ENCODE measurements around the gene CARD11.

CARD11 gene

GRCh38 chr7:3043544-3044371, at the start of gene CARD11:
TSS of gene CARD11 (minus strand) at chr7:3043867. CDS start at chr7:2958506, 85,361 bp downstream.
- peak; percentile 66 for DNase-seq

GRCh38 chr7:3092468-3092867, 48.8 kb upstream of the CARD11 start:
- peak; percentile 86 for DNase-seq

- DNase-seq, result no peak
Observed at GRCh38 chr7:3091631-3092030, 48.0 kb upstream of the CARD11 start.

GRCh38 chr7:3089493-3089892, 45.8 kb upstream of the CARD11 start:
- DNase-seq, result no peak

GRCh38 chr7:3087243-3087755, 43.6 kb upstream of the CARD11 start:
- no peak for DNase-seq

- DNase-seq, result no peak
Observed at GRCh38 chr7:3083350-3083749, 39.7 kb upstream of the CARD11 start.

- DNase-seq, result no peak
Observed at GRCh38 chr7:3082831-3083230, 39.2 kb upstream of the CARD11 start.

- no peak for DNase-seq
Observed at GRCh38 chr7:3082386-3082785, 38.7 kb upstream of the CARD11 start.

GRCh38 chr7:3080106-3080505, 36.4 kb upstream of the CARD11 start:
- DNase-seq, result no peak

GRCh38 chr7:3078514-3078913, 34.8 kb upstream of the CARD11 start:
- no peak for DNase-seq

GRCh38 chr7:3076700-3077099, 33.0 kb upstream of the CARD11 start:
- no peak for DNase-seq

- no peak for DNase-seq
Observed at GRCh38 chr7:3076163-3076562, 32.5 kb upstream of the CARD11 start.

- DNase-seq, result no peak
Observed at GRCh38 chr7:3075441-3075840, 31.8 kb upstream of the CARD11 start.

GRCh38 chr7:3074459-3074821, 30.8 kb upstream of the CARD11 start:
- no peak for DNase-seq

GRCh38 chr7:3073763-3074458, 30.2 kb upstream of the CARD11 start:
- no peak for DNase-seq

- DNase-seq, result no peak
Observed at GRCh38 chr7:3070908-3071307, 27.2 kb upstream of the CARD11 start.

GRCh38 chr7:3069771-3070449, 26.2 kb upstream of the CARD11 start:
- no peak for DNase-seq

- no peak for DNase-seq
Observed at GRCh38 chr7:3068530-3068929, 24.9 kb upstream of the CARD11 start.

- no peak for DNase-seq
Observed at GRCh38 chr7:3067606-3068380, 24.1 kb upstream of the CARD11 start.

GRCh38 chr7:3067193-3067592, 23.5 kb upstream of the CARD11 start:
- peak; percentile 50 for DNase-seq

- no peak for DNase-seq
Observed at GRCh38 chr7:3066506-3066905, 22.8 kb upstream of the CARD11 start.

GRCh38 chr7:3065724-3066143, 22.1 kb upstream of the CARD11 start:
- peak; percentile 78 for DNase-seq

- no peak for DNase-seq
Observed at GRCh38 chr7:3064067-3064466, 20.4 kb upstream of the CARD11 start.

Measured in activated CD4-positive, alpha-beta T cell treated with anti-CD3 and anti-CD28 coated beads, Interleukin-2, Interleukin-6, amounts not matched to agents 100 ng/mL and 50 ng/mL, durations not matched to agents 16 hours and 8 hours (primary cell).